Measurements from ENCODE around the gene EMC8. TPM values are rescaled to one million over a fixed set of nuclear protein-coding genes. Genes with fewer than 3 reads are reported as not detected.
"Not testable (repeated sequence)": the region's sequence is repeated elsewhere in the genome, so short reads cannot be mapped to it uniquely, and the experiment has no call there.

EMC8 gene
- total RNA-seq, 1 donor from 2014 or later: 45.2 TPM

DNA sequence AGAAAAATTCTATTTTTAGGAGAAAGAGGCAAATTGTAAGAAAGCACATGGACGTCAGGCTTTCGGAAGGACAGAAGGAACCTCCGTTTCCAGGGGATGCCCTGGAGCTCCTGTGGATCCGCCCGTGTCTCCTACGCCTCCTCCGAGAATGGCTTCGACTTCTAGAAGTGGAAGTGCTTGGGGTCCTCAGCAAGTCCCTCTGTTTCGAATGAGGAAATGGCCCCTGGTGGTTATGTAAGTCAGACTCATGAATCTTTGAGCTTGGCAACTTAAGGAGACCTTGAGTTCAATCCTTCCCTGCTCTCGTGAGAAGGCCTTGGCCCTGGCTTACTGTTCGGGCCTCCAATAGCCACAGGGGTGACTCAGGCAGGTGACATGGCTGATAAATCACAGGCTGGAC, 39.0 kb upstream of the EMC8 start:
- Mint-ChIP-seq H3K4me1 (ENCODE audit: low read depth) (no peaks in the 10 kb centered on the region), H3K27me3 (peaks cover 31% of the 10 kb centered on the region), H3K9me3 (ENCODE audit: low read depth) (peaks cover 5% of the 10 kb centered on the region), H3K27ac (no peak overlapping the region), H3K4me3 (ENCODE audit: low read depth) (no peak overlapping the region), H3K36me3 (ENCODE audit: insufficient read depth) (peaks cover 1% of the 10 kb centered on the region)
- DNase-seq (ENCODE audit: low spot score, unreplicated experiment): no peak
- TF ChIP-seq, protein P1, sequence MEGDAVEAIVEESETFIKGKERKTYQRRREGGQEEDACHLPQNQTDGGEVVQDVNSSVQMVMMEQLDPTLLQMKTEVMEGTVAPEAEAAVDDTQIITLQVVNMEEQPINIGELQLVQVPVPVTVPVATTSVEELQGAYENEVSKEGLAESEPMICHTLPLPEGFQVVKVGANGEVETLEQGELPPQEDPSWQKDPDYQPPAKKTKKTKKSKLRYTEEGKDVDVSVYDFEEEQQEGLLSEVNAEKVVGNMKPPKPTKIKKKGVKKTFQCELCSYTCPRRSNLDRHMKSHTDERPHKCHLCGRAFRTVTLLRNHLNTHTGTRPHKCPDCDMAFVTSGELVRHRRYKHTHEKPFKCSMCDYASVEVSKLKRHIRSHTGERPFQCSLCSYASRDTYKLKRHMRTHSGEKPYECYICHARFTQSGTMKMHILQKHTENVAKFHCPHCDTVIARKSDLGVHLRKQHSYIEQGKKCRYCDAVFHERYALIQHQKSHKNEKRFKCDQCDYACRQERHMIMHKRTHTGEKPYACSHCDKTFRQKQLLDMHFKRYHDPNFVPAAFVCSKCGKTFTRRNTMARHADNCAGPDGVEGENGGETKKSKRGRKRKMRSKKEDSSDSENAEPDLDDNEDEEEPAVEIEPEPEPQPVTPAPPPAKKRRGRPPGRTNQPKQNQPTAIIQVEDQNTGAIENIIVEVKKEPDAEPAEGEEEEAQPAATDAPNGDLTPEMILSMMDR (IDR thresholded peaks at IDR 0.05; ENCODE audit: unreplicated experiment): no peak

GRCh38 chr16:85837654-85838053, 38.3 kb upstream of the EMC8 start:
- not testable (repeated sequence) for H3K4me3 Mint-ChIP-seq (ENCODE audit: low read depth); H3K27ac Mint-ChIP-seq; DNase-seq (ENCODE audit: low spot score, unreplicated experiment); H3K36me3 Mint-ChIP-seq (ENCODE audit: insufficient read depth); H3K9me3 Mint-ChIP-seq (ENCODE audit: low read depth); H3K4me1 Mint-ChIP-seq (ENCODE audit: low read depth)
- H3K27me3 Mint-ChIP-seq: peaks cover 38% of the 10 kb centered on the region

DNA sequence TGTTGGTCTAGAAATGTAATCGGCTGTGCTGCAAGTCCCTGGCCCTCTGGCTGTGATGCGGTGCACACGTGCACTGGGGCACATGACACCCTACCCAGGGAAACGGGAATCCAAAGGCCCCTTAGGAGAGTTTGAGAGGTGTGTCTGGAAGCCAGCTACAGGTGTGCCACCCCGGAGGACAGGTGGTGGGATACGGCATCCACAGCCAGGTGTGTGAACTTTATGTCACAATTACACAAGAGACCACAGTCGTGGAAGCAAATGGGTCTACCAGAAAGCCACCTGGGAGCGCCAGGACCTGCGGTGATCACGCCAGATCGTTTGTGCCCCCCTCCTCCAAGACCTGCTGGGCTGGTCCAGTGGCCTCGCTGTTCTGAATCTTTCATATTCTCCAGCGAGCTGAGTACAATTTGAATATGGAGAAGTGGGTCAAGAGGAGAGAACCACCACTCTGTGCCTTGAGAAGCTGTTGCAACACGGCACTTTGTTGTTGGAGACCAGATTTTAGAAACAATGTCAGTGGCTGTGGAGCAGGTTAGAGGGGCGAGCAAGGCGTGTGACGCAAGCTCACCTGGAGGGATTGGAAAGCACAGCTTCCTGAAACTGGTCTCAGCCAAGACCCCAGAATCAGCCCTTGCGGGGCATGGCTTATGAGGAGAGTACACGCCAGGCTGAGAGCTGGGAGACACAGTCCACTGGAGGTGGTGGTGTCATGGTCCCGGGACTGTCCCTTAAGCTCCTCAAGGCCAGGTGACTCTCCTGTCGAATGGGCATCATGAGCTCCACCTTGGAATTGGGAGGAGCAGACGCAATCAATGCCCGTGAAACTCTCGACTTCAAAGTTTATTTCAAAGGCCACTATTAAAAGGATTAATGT, 37.6 kb upstream of the EMC8 start:
- TF ChIP-seq, protein P1 (IDR thresholded peaks at IDR 0.05; ENCODE audit: unreplicated experiment): no peak
- H3K36me3 Mint-ChIP-seq (ENCODE audit: insufficient read depth): peaks cover 1% of the 10 kb centered on the region
- peaks cover 2% of the 10 kb centered on the region for H3K9me3 Mint-ChIP-seq (ENCODE audit: low read depth)
- peaks cover 43% of the 10 kb centered on the region for H3K27me3 Mint-ChIP-seq
- no peaks in the 10 kb centered on the region for H3K4me1 Mint-ChIP-seq (ENCODE audit: low read depth)
- no peak for DNase-seq (ENCODE audit: low spot score, unreplicated experiment)
- H3K27ac Mint-ChIP-seq: no peak overlapping the region
- no peak overlapping the region for H3K4me3 Mint-ChIP-seq (ENCODE audit: low read depth)

DNA sequence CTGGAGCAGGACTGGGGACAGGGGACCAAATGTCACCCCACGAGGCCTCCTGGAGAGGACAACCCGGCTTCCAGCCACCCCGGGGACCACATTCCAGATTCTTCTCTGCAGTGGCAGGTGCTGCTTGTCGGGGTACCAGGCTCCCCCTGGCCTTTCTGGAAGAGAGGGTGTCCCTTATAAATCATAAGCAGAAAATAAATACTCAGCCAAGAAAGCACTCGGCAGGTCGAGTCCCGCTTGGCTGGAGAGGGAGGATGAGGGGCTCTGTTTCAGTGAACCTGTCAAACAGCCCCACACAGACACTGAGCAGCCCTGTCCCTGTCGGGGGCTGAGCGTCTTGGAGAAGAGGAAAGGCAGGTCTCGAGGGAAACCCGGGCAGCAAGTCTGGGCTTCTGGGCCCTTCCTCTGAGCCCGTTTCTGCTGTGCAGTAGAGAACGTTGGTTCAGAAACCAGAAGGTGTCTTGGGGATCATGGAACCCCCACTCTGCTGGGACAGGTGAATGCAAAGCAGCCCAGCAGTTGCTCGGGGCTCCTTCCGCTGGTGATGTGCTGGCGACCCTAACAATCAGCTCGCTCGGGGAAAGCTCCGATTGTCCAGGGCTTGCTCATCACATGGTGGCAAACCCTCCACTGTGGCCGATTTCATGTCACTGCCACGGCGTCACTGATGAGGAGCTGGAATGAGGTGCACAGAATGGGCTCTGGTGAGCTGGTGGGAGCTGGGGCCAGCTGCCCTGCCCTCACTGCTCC, 36.8 kb upstream of the EMC8 start:
- no peaks in the 10 kb centered on the region for H3K4me1 Mint-ChIP-seq (ENCODE audit: low read depth)
- peaks cover 47% of the 10 kb centered on the region for H3K27me3 Mint-ChIP-seq
- H3K4me3 Mint-ChIP-seq (ENCODE audit: low read depth): no peak overlapping the region
- peaks cover 2% of the 10 kb centered on the region for H3K9me3 Mint-ChIP-seq (ENCODE audit: low read depth)
- TF ChIP-seq, protein P1 (IDR thresholded peaks at IDR 0.05; ENCODE audit: unreplicated experiment): no peak
- H3K27ac Mint-ChIP-seq: no peak overlapping the region
- peaks cover 1% of the 10 kb centered on the region for H3K36me3 Mint-ChIP-seq (ENCODE audit: insufficient read depth)
- no peak for DNase-seq (ENCODE audit: low spot score, unreplicated experiment)

DNA sequence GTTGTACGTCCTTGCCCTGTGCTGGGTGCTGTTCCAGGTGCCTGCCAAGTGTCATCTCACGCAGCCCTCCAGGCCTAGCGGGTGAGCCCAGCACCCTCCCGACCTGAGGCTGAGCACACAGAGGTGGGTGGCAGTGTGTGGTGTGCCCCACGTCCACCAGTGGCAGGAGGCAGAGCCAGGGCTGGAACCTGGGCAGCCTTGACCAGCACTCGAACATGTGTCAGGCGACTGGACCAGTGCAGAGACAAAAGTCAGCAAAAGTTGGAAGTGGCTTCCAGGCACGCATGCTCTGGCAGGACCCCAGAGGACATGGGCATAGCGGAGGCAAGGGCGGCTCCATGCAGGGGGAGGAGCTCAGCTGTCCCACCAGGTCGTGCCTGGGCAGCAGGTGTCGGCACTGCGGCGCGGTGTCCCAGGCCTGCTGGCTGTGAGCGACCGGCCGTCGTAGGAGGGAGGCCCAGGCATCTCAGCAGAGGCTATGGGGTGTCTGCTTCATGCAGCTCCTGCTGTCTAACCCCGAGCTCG, 35.9 kb upstream of the EMC8 start:
- Mint-ChIP-seq H3K27ac (no peak overlapping the region), H3K36me3 (ENCODE audit: insufficient read depth) (peaks cover 1% of the 10 kb centered on the region), H3K4me3 (ENCODE audit: low read depth) (no peak overlapping the region), H3K4me1 (ENCODE audit: low read depth) (no peaks in the 10 kb centered on the region), H3K27me3 (peaks cover 50% of the 10 kb centered on the region), H3K9me3 (ENCODE audit: low read depth) (peaks cover 2% of the 10 kb centered on the region)
- TF ChIP-seq, protein P1 (IDR thresholded peaks at IDR 0.05; ENCODE audit: unreplicated experiment): no peak
- DNase-seq (ENCODE audit: low spot score, unreplicated experiment): no peak
